Keratinocyte (primary cell): ENCODE measurements around the gene HELZ2. TPM values are rescaled to one million over a fixed set of nuclear protein-coding genes. Genes with fewer than 3 reads are reported as not detected.

ENCODE experiments used
- DNase-seq: peaks from one replicate; pipeline ENCODE4 v3.0.0-alpha.2; 2011; ENCODE audit warnings: low read depth, missing footprints, low spot score
- FAIRE-seq: peaks from 2 replicates; lab custom pipeline; 2011; peaks lifted over from hg19 to GRCh38; lab: Jason Lieb, UNC
- H2AFZ ChIP-seq: 2 replicates; pipeline ENCODE4 v1.6.0; 2012; ENCODE audit warnings: low read length, control low read depth, inconsistent platforms; ENCODE audit not compliant: control insufficient read depth
- H3K27ac ChIP-seq: 2 replicates; pipeline ENCODE4 v1.5.1; 2011; ENCODE audit warnings: low read length; ENCODE audit not compliant: control insufficient read depth, insufficient read depth
- H3K27me3 ChIP-seq: 3 replicates; pipeline ENCODE4 v1.6.0; 2011; ENCODE audit warnings: low read length; ENCODE audit not compliant: control insufficient read depth, insufficient read depth; ENCODE audit errors: extremely low read depth
- H3K36me3 ChIP-seq, 2 experiments: 2 replicates in 1 of 2; 3 replicates in 1 of 2; pipeline ENCODE4 v1.5.1; 2011; ENCODE audit warnings: low read length in 2 of 2, mild to moderate bottlenecking in 1 of 2; ENCODE audit not compliant: control insufficient read depth in 2 of 2, insufficient read depth in 2 of 2; ENCODE audit errors: extremely low read depth in 1 of 2
- H3K4me1 ChIP-seq: 3 replicates; pipeline ENCODE4 v1.5.1; 2011; ENCODE audit warnings: low read length; ENCODE audit not compliant: control insufficient read depth, insufficient read depth; ENCODE audit errors: extremely low read depth
- H3K4me2 ChIP-seq: 3 replicates; pipeline ENCODE4 v1.6.0; 2011; ENCODE audit warnings: low read depth, low read length; ENCODE audit not compliant: control insufficient read depth, insufficient read depth; ENCODE audit errors: extremely low read depth
- H3K4me3 ChIP-seq, 3 experiments: fragments of 200-600 bp in 1 of 3; sonication (generic) in 1 of 3; 2 replicates in 2 of 3; 3 replicates in 1 of 3; pipeline ENCODE4 v1.5.1; 2011 to 2016; ENCODE audit warnings: low read length in 3 of 3, mild to moderate bottlenecking in 3 of 3, control low read depth in 2 of 3, inconsistent platforms in 1 of 3, low read depth in 1 of 3, mixed read lengths in 1 of 3, mixed run types in 1 of 3, moderate library complexity in 1 of 3; ENCODE audit not compliant: control insufficient read depth in 2 of 3, insufficient read depth in 2 of 3; ENCODE audit errors: extremely low read depth in 1 of 3
- H3K79me2 ChIP-seq: 2 replicates; pipeline ENCODE4 v1.6.0; 2012; ENCODE audit warnings: low read length; ENCODE audit not compliant: control insufficient read depth, insufficient read depth
- H3K9ac ChIP-seq: 3 replicates; pipeline ENCODE4 v1.6.0; 2011; ENCODE audit warnings: low read length; ENCODE audit not compliant: control insufficient read depth, insufficient read depth; ENCODE audit errors: extremely low read depth
- H3K9me1 ChIP-seq: 3 replicates; pipeline ENCODE4 v1.6.0; 2011; ENCODE audit warnings: low read length; ENCODE audit not compliant: control insufficient read depth, insufficient read depth; ENCODE audit errors: extremely low read depth
- H3K9me3 ChIP-seq: 2 replicates; pipeline ENCODE4 v1.5.1; 2012; ENCODE audit warnings: low read depth, low read length; ENCODE audit not compliant: control insufficient read depth
- H4K20me1 ChIP-seq: 3 replicates; pipeline ENCODE4 v1.6.0; 2011; ENCODE audit warnings: low read length; ENCODE audit not compliant: control insufficient read depth, insufficient read depth; ENCODE audit errors: extremely low read depth
- EZH2 ChIP-seq: IDR thresholded peaks from one replicate; pipeline ENCODE4 v1.6.1; 2012; ENCODE audit warnings: inconsistent platforms, mild to moderate bottlenecking, low read length, moderate library complexity
- dilution Hi-C: fragments of 300-500 bp; cut with MboI; formaldehyde crosslinking; loops from one replicate; pipeline ENCODE4 v1.7.0; 2020; ENCODE audit warnings: low sequenced_read_pairs; ENCODE audit not compliant: extremely low pct_ligation_motif_present
- polyA plus RNA-seq, 5 experiments: library from polyadenylated mRNA; depleted of rRNA in 3 of 5; stranded (reverse) in 3 of 5; stranded (forward) in 1 of 5; unstranded in 1 of 5; fragments of >200 nt; gene quantifications; 1 replicate in 1 of 5; 2 replicates in 3 of 5; 3 replicates in 1 of 5; pipeline versions ENCODE4 v1.2.1 to v1.2.3, GENCODE V29; 2011 to 2012; ENCODE audit warnings: missing spikeins in 2 of 5, low read depth in 1 of 5, low replicate concordance in 1 of 5
- TF ChIP-seq, protein P1 (sequence below), 3 experiments: IDR thresholded peaks in 1 of 3; conservative IDR thresholded peaks in 1 of 3; optimal IDR thresholded peaks in 1 of 3; 2 replicates in 2 of 3; 3 replicates in 1 of 3; pipeline versions ENCODE3 to v1.5.1; 2011; ENCODE audit warnings: low read length in 3 of 3, mild to moderate bottlenecking in 3 of 3, moderate library complexity in 2 of 3, control low read depth in 1 of 3, inconsistent platforms in 1 of 3; ENCODE audit not compliant: insufficient read depth in 2 of 3; ENCODE audit errors: extremely low read depth in 1 of 3

Gene HELZ2
- polyA plus RNA-seq, 1 donor (not counting 4 experiments of a cell fraction or from before 2014, with no cell fraction given), result 14.8 TPM

DNA sequence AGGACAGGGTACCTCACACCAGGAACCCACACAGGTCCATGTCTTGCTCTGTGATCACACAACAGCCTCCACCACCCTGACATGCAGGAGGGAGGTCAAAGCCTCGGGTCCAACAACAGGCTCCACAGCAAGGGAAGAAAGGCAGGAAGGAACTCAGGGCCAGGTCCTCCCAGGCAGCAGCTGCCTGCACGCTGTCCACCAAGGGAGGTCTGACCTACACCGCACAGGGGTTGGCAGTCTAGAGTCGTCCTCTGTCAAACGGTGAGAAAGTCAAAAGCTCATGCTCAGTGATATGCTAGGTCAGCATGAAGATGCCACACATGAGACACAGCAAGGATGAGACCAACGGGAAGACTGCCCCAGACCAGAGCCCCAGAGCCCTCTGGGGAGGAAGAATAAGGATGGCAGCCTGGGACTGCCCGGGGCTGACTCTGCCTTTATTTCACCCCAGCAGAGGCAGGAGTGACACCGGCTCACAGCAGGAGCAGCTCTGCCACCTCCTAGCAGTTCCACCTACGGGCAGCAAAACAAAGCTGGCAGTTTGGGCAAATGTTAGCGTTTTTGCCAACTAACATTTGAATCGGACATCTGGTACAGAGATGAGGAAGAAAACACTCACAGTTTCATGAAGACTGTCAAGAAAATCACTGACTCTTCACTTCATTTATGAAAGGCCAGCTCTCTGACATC lies 44.4 kb upstream of the HELZ2 start:
- no peaks in the 10 kb centered on the region for H3K9me1 ChIP-seq
- H2AFZ ChIP-seq, result no peak overlapping the region
- peaks cover 42% of the 10 kb centered on the region for H3K79me2 ChIP-seq
- H3K9ac ChIP-seq, result no peak overlapping the region
- H3K27me3 ChIP-seq, result no peaks in the 10 kb centered on the region
- DNase-seq (no peak), FAIRE-seq (no peak)
- H3K27ac ChIP-seq, result no peak overlapping the region
- no peaks in the 10 kb centered on the region for H3K4me1 ChIP-seq
- no peaks in the 10 kb centered on the region for H4K20me1 ChIP-seq
- dilution Hi-C loops, result no loop called here
- no peak overlapping the region for H3K4me3 ChIP-seq
- H3K36me3 ChIP-seq, result peaks cover 12 to 21% of the 10 kb centered on the region in 2 experiments
- no peak overlapping the region for H3K4me2 ChIP-seq
- no peaks in the 10 kb centered on the region for H3K9me3 ChIP-seq
- TF ChIP-seq EZH2, result no peak
- TF ChIP-seq, protein P1, sequence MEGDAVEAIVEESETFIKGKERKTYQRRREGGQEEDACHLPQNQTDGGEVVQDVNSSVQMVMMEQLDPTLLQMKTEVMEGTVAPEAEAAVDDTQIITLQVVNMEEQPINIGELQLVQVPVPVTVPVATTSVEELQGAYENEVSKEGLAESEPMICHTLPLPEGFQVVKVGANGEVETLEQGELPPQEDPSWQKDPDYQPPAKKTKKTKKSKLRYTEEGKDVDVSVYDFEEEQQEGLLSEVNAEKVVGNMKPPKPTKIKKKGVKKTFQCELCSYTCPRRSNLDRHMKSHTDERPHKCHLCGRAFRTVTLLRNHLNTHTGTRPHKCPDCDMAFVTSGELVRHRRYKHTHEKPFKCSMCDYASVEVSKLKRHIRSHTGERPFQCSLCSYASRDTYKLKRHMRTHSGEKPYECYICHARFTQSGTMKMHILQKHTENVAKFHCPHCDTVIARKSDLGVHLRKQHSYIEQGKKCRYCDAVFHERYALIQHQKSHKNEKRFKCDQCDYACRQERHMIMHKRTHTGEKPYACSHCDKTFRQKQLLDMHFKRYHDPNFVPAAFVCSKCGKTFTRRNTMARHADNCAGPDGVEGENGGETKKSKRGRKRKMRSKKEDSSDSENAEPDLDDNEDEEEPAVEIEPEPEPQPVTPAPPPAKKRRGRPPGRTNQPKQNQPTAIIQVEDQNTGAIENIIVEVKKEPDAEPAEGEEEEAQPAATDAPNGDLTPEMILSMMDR (optimal IDR thresholded peaks at IDR 0.05 in 1 of 3, IDR thresholded peaks at IDR 0.05 in 1 of 3, conservative IDR thresholded peaks at IDR 0.05 in 1 of 3; ENCODE audit: extremely low read depth in 1 of 3, insufficient read depth in 2 of 3, low read length in 3 of 3), result no peak

DNA sequence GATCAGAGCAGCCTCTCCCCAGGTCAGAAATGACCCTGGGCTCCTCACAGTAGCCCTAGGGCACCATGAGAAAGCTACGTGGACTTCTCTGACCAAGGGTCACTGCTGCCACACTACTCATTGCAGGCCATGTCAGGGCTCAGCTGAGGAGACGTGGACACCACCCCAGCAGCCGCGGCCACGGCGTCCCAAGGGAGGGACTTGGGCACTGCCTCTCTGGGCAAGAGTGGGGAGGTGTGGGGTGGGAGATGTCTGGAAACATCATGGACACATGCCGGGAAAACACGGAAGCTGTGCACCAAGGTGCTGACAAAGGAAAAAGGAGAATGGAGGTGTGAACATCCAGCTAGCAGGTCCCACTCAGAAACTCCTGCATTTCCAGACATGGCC lies 43.8 kb upstream of the HELZ2 start:
- Histone ChIP-seq H3K36me3 (peaks cover 12 to 21% of the 10 kb centered on the region in 2 experiments), H3K79me2 (peaks cover 37% of the 10 kb centered on the region)
- FAIRE-seq, result no peak

More for the DNA sequence above, 43.8 kb upstream of the HELZ2 start:
- no peaks in the 10 kb centered on the region for H3K4me1 ChIP-seq
- H4K20me1 ChIP-seq, result no peaks in the 10 kb centered on the region
- no peak overlapping the region for H2AFZ ChIP-seq
- H3K9me1 ChIP-seq, result no peaks in the 10 kb centered on the region
- no peak for TF ChIP-seq EZH2
- TF ChIP-seq, protein P1 (optimal IDR thresholded peaks at IDR 0.05 in 1 of 3, IDR thresholded peaks at IDR 0.05 in 1 of 3, conservative IDR thresholded peaks at IDR 0.05 in 1 of 3; ENCODE audit: extremely low read depth in 1 of 3, insufficient read depth in 2 of 3, low read length in 3 of 3), result no peak
- no peak overlapping the region for H3K9ac ChIP-seq
- no peaks in the 10 kb centered on the region for H3K27me3 ChIP-seq
- H3K4me2 ChIP-seq, result no peak overlapping the region
- H3K27ac ChIP-seq, result no peak overlapping the region
- no peak overlapping the region for H3K4me3 ChIP-seq
- DNase-seq, result no peak
- dilution Hi-C loops, result no loop called here
- H3K9me3 ChIP-seq, result no peaks in the 10 kb centered on the region
